Neural progenitor cell (in vitro differentiated cells): ENCODE measurements around the gene CEP78. TPM values are rescaled to one million over a fixed set of nuclear protein-coding genes. Genes with fewer than 3 reads are reported as not detected.
"Not testable (repeated sequence)": the region's sequence is repeated elsewhere in the genome, so short reads cannot be mapped to it uniquely, and the experiment has no call there.

Experiments
- DNase-seq: peaks from one replicate; pipeline ENCODE4 v3.0.0-alpha.2; 2016; ENCODE audit warnings: low spot score
- H2AFZ ChIP-seq: fragments of 200-600 bp; sonication (generic); replicated peaks from 2 replicates; pipeline ENCODE4 v1.6.1; 2016; ENCODE audit warnings: antibody characterized with exemption
- H3F3A ChIP-seq: fragments of 200-600 bp; sonication (generic); 2 replicates; pipeline ENCODE4 v1.6.1; 2016; ENCODE audit warnings: antibody characterized with exemption, low read depth
- H3K27ac ChIP-seq: fragments of 200-600 bp; sonication (generic); 2 replicates; pipeline ENCODE4 v1.5.1; 2016; ENCODE audit warnings: mild to moderate bottlenecking
- H3K27me3 ChIP-seq: fragments of 200-600 bp; sonication (generic); 2 replicates; pipeline ENCODE4 v1.6.1; 2016; ENCODE audit warnings: mild to moderate bottlenecking, moderate library complexity
- H3K36me3 ChIP-seq: fragments of 200-600 bp; sonication (generic); 2 replicates; pipeline ENCODE4 v1.5.1; 2016
- H3K4me1 ChIP-seq: fragments of 200-600 bp; sonication (generic); 2 replicates; pipeline ENCODE4 v1.6.1; 2016; ENCODE audit warnings: mixed run types
- H3K4me2 ChIP-seq: fragments of 200-600 bp; sonication (generic); 2 replicates; pipeline ENCODE4 v1.6.1; 2016
- H3K4me3 ChIP-seq: fragments of 200-600 bp; sonication (generic); 2 replicates; pipeline ENCODE4 v1.5.1; 2016
- H3K79me2 ChIP-seq: fragments of 200-600 bp; sonication (generic); 2 replicates; pipeline ENCODE4 v1.6.1; 2016; ENCODE audit warnings: low read depth
- H3K9ac ChIP-seq: fragments of 200-600 bp; sonication (generic); 2 replicates; pipeline ENCODE4 v1.6.1; 2016
- H3K9me3 ChIP-seq: fragments of 200-600 bp; sonication (generic); 2 replicates; pipeline ENCODE4 v1.5.1; 2016; ENCODE audit warnings: low read depth
- H4K20me1 ChIP-seq: fragments of 200-600 bp; sonication (generic); 2 replicates; pipeline ENCODE4 v1.6.1; 2016; ENCODE audit warnings: low read depth
- H3K27ac Mint-ChIP-seq: 3 replicates; pipeline ENCODE4 v1.8.0; 2021; ENCODE audit warnings: mixed read lengths
- H3K27me3 Mint-ChIP-seq: 2 replicates; pipeline ENCODE4 v1.8.0; 2022; ENCODE audit warnings: low read depth, mild to moderate bottlenecking, inconsistent platforms, moderate library complexity, mixed read lengths; ENCODE audit not compliant: insufficient read depth
- H3K36me3 Mint-ChIP-seq: 3 replicates; pipeline ENCODE4 v1.8.0; 2021; ENCODE audit warnings: mixed read lengths
- H3K4me1 Mint-ChIP-seq: 3 replicates; pipeline ENCODE4 v1.8.0; 2021; ENCODE audit warnings: mixed read lengths
- H3K4me3 Mint-ChIP-seq: 3 replicates; pipeline ENCODE4 v1.8.0; 2021; ENCODE audit warnings: mild to moderate bottlenecking, moderate library complexity, mixed read lengths
- H3K9me3 Mint-ChIP-seq: 3 replicates; pipeline ENCODE4 v1.8.0; 2020; ENCODE audit warnings: mixed read lengths
- EZH2 ChIP-seq: fragments of 200-600 bp; sonication (generic); IDR thresholded peaks from 2 replicates; pipeline ENCODE4 v1.6.1; 2017; ENCODE audit warnings: antibody characterized with exemption, mild to moderate bottlenecking, moderate library complexity
- EZH2phosphoT487 ChIP-seq: fragments of 200-600 bp; sonication (generic); IDR thresholded peaks from 2 replicates; pipeline ENCODE4 v1.6.1; 2017; ENCODE audit warnings: antibody characterized with exemption
- total RNA-seq: library from RNA; depleted of rRNA; stranded (reverse); fragments of >200 nt; gene quantifications from 2 replicates; pipeline ENCODE4 v1.2.3, GENCODE V29; 2015; ENCODE audit warnings: low replicate concordance
- TF ChIP-seq, protein P1 (sequence below): fragments of 200-600 bp; sonication (generic); IDR thresholded peaks from 2 replicates; pipeline ENCODE4 v1.5.1; 2017; ENCODE audit warnings: antibody characterized with exemption, mild to moderate bottlenecking

Gene CEP78
- total RNA-seq, 1 donor from 2014 or later, result 122 TPM

GRCh38 chr9:78278177-78278777 lies 42.4 kb downstream of the CEP78 start:
- Histone ChIP-seq H2AFZ (no peak overlapping the region), H3K36me3 (no peaks in the 10 kb centered on the region), H3K9me3 (no peaks in the 10 kb centered on the region), H3K9ac (no peak overlapping the region), H3K27ac (no peak overlapping the region), H3K27me3 (no peaks in the 10 kb centered on the region), H3K4me3 (no peak overlapping the region), H3F3A (peaks cover 3% of the 10 kb centered on the region), H3K4me2 (no peak overlapping the region), H4K20me1 (no peaks in the 10 kb centered on the region), H3K4me1 (no peaks in the 10 kb centered on the region), H3K79me2 (no peaks in the 10 kb centered on the region)
- Mint-ChIP-seq H3K4me1 (no peaks in the 10 kb centered on the region), H3K27ac (no peak overlapping the region), H3K36me3 (peaks cover 4% of the 10 kb centered on the region), H3K27me3 (peaks cover 2% of the 10 kb centered on the region), H3K4me3 (no peak overlapping the region), H3K9me3 (peaks cover 3% of the 10 kb centered on the region)
- TF ChIP-seq, protein P1, sequence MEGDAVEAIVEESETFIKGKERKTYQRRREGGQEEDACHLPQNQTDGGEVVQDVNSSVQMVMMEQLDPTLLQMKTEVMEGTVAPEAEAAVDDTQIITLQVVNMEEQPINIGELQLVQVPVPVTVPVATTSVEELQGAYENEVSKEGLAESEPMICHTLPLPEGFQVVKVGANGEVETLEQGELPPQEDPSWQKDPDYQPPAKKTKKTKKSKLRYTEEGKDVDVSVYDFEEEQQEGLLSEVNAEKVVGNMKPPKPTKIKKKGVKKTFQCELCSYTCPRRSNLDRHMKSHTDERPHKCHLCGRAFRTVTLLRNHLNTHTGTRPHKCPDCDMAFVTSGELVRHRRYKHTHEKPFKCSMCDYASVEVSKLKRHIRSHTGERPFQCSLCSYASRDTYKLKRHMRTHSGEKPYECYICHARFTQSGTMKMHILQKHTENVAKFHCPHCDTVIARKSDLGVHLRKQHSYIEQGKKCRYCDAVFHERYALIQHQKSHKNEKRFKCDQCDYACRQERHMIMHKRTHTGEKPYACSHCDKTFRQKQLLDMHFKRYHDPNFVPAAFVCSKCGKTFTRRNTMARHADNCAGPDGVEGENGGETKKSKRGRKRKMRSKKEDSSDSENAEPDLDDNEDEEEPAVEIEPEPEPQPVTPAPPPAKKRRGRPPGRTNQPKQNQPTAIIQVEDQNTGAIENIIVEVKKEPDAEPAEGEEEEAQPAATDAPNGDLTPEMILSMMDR, result no peak
- TF ChIP-seq EZH2 (no peak), EZH2phosphoT487 (no peak)
- no peak for DNase-seq

GRCh38 chr9:78278801-78279200 lies 42.9 kb downstream of the CEP78 start:
- no peak overlapping the region for H3K27ac ChIP-seq
- Mint-ChIP-seq H3K27ac (no peak overlapping the region), H3K9me3 (peaks cover 4% of the 10 kb centered on the region), H3K4me3 (no peak overlapping the region), H3K4me1 (no peaks in the 10 kb centered on the region), H3K36me3 (peaks cover 6% of the 10 kb centered on the region), H3K27me3 (peaks cover 2% of the 10 kb centered on the region)
- H3K4me1 ChIP-seq, result no peaks in the 10 kb centered on the region
- no peaks in the 10 kb centered on the region for H3K9me3 ChIP-seq
- H2AFZ ChIP-seq, result no peak overlapping the region
- H3F3A ChIP-seq, result peaks cover 3% of the 10 kb centered on the region
- H3K27me3 ChIP-seq, result no peaks in the 10 kb centered on the region
- no peaks in the 10 kb centered on the region for H3K79me2 ChIP-seq
- DNase-seq, result no peak
- H4K20me1 ChIP-seq, result no peaks in the 10 kb centered on the region
- H3K9ac ChIP-seq, result no peak overlapping the region
- no peaks in the 10 kb centered on the region for H3K36me3 ChIP-seq
- no peak for TF ChIP-seq EZH2
- TF ChIP-seq EZH2phosphoT487, result no peak
- TF ChIP-seq, protein P1, result no peak
- H3K4me3 ChIP-seq, result no peak overlapping the region
- no peak overlapping the region for H3K4me2 ChIP-seq

DNA sequence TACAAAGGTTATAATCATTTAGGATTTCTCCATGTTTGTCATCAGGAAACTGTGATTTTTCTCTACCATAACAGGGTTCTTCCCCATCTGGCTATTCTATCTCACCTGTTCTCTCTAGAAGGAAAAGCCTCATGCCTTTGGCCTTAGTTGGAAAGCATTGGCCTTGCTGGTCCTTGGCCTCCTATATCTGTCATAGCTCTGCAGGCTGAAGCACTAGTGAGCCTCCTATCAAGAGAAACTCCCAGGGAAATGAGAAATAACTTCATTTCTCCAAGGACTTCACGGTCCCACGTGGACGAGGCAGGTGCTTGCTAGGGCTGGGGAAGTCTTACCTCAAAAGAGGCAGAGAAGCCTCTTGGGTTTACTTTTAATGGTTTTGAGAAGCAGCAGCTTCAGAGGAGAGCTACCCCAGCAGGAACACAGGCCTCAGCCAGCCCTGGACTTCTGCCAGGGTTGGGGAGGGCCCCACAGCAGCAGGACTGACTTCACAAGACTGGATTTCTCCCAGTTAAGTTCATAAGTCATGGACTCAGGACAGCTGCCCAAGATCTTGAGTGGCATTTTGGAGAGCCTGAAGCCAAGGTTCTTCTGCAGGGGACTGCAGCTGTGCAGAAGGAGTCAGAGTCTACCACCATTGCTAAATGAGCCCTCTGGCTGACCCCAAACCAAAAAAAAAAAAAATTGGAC lies 45.2 kb downstream of the CEP78 start:
- peaks cover 4% of the 10 kb centered on the region for H3K9me3 Mint-ChIP-seq
- peaks cover 3% of the 10 kb centered on the region for H3K36me3 Mint-ChIP-seq
- no peaks in the 10 kb centered on the region for H3F3A ChIP-seq
- H4K20me1 ChIP-seq, result no peaks in the 10 kb centered on the region
- H2AFZ ChIP-seq, result no peak overlapping the region
- H3K27ac ChIP-seq, result no peak overlapping the region
- H3K4me3 Mint-ChIP-seq, result no peak overlapping the region
- no peaks in the 10 kb centered on the region for H3K79me2 ChIP-seq
- no peaks in the 10 kb centered on the region for H3K9me3 ChIP-seq
- H3K27ac Mint-ChIP-seq, result peak overlapping the region; percentile 66
- no peaks in the 10 kb centered on the region for H3K4me1 Mint-ChIP-seq
- no peaks in the 10 kb centered on the region for H3K27me3 ChIP-seq
- peaks cover 2% of the 10 kb centered on the region for H3K27me3 Mint-ChIP-seq
- H3K4me2 ChIP-seq, result no peak overlapping the region
- no peak for DNase-seq
- no peak overlapping the region for H3K4me3 ChIP-seq
- TF ChIP-seq EZH2phosphoT487 (no peak), EZH2 (no peak)
- TF ChIP-seq, protein P1, result no peak
- H3K36me3 ChIP-seq, result no peaks in the 10 kb centered on the region
- no peak overlapping the region for H3K9ac ChIP-seq
- no peaks in the 10 kb centered on the region for H3K4me1 ChIP-seq

DNA sequence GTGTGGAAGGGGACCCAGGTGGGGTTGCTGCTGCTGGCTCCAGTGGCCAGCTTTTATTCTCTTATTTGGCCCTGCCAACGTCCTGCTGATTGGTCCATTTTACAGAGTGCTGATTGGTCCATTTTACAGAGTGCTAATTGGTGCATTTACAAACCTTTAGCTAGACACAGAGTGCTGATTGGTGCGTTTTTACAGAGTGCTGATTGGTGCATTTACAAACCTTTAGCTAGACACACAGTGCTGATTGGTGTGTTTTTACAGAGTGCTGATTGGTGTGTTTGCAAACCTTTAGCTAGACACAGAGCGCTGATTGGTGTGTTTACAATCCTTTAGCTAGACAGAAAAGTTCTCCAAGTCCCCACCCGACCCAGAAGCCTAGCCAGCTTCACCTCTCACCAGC lies 48.3 kb downstream of the CEP78 start:
- H3K79me2 ChIP-seq, H3K4me2 ChIP-seq, H3K27me3 Mint-ChIP-seq, H4K20me1 ChIP-seq, H3K36me3 Mint-ChIP-seq, H3K4me3 Mint-ChIP-seq, H3K9me3 ChIP-seq, H3K4me1 ChIP-seq, H3K4me3 ChIP-seq, H3K9me3 Mint-ChIP-seq, H3K27ac Mint-ChIP-seq, H3K27ac ChIP-seq, H3K9ac ChIP-seq, H3K27me3 ChIP-seq, H3K36me3 ChIP-seq, DNase-seq, H2AFZ ChIP-seq, H3F3A ChIP-seq, H3K4me1 Mint-ChIP-seq: not testable (repeated sequence)
